PC-9 (cell line): ENCODE results near the gene DNAJC17. TPM values are rescaled to one million over a fixed set of nuclear protein-coding genes. Genes with fewer than 3 reads are reported as not detected.

Experiments used
- BruUV-seq: library from RNA; stranded (reverse); fragments of 400-500 nt; replicated peaks from 2 replicates; lab custom pipeline; 2021; lab: Mats Ljungman, UMichigan
- CTCF ChIA-PET: fragments of 300-600 bp; sonication (Branson Sonifier 250); formaldehyde crosslinking; loops from one replicate; lab custom pipeline; 2022; ENCODE audit warnings: antibody characterized with exemption; lab: Charles Lee
- POLR2A ChIA-PET: fragments of 300-600 bp; sonication (Branson Sonifier 250); formaldehyde crosslinking; loops from one replicate; lab custom pipeline; 2022; ENCODE audit warnings: antibody characterized with exemption; ENCODE audit not compliant: unreplicated experiment; lab: Charles Lee
- DNase-seq, 2 experiments: peaks; one replicate each; pipeline versions ENCODE4 v3.0.0 to v3.0.0-alpha.2; 2015 to 2022; ENCODE audit warnings: mixed read lengths in 1 of 2
- H2AFZ ChIP-seq: fragments of 200-600 bp; sonication (generic); 2 replicates; pipeline ENCODE4 v1.8.1; 2017; ENCODE audit warnings: antibody characterized with exemption
- H3F3A ChIP-seq: fragments of 200-600 bp; sonication (generic); 2 replicates; pipeline ENCODE4 v1.8.1; 2017; ENCODE audit warnings: antibody characterized with exemption, mild to moderate bottlenecking, low read depth; ENCODE audit not compliant: insufficient read depth
- H3K27ac ChIP-seq: fragments of 200-600 bp; sonication (generic); 2 replicates; pipeline ENCODE4 v1.6.1; 2016; ENCODE audit warnings: mixed run types
- H3K27me3 ChIP-seq: fragments of 200-600 bp; sonication (generic); 2 replicates; pipeline ENCODE4 v1.6.1; 2016; ENCODE audit warnings: low read depth, mixed run types; ENCODE audit not compliant: insufficient read depth
- H3K36me3 ChIP-seq: fragments of 200-600 bp; sonication (generic); 2 replicates; pipeline ENCODE4 v1.6.1; 2016; ENCODE audit warnings: low read depth, mixed run types
- H3K4me1 ChIP-seq: fragments of 200-600 bp; sonication (generic); replicated peaks from 2 replicates; pipeline ENCODE4 v1.6.1; 2016; ENCODE audit warnings: mixed run types; ENCODE audit not compliant: insufficient read depth
- H3K4me2 ChIP-seq: fragments of 200-600 bp; sonication (generic); 2 replicates; pipeline ENCODE4 v1.6.1; 2017; ENCODE audit warnings: mixed run types
- H3K4me3 ChIP-seq: fragments of 200-600 bp; sonication (generic); 2 replicates; pipeline ENCODE4 v1.6.1; 2016; ENCODE audit warnings: mixed run types
- H3K79me2 ChIP-seq: fragments of 200-600 bp; sonication (generic); 2 replicates; pipeline ENCODE4 v1.6.1; 2017; ENCODE audit warnings: low read depth, mixed run types
- H3K9me2 ChIP-seq: fragments of 200-600 bp; sonication (generic); 2 replicates; pipeline ENCODE4 v1.8.1; 2017; ENCODE audit warnings: mild to moderate bottlenecking; ENCODE audit not compliant: insufficient read depth
- H3K9me3 ChIP-seq: fragments of 200-600 bp; sonication (generic); 2 replicates; pipeline ENCODE4 v1.8.1; 2016; ENCODE audit warnings: low read depth; ENCODE audit not compliant: insufficient read depth
- H4K20me1 ChIP-seq: fragments of 200-600 bp; sonication (generic); 2 replicates; pipeline ENCODE4 v1.8.1; 2017; ENCODE audit not compliant: insufficient read depth
- EZH2 ChIP-seq: fragments of 200-600 bp; sonication (generic); IDR thresholded peaks from 2 replicates; pipeline ENCODE4 v1.8.0; 2017; ENCODE audit warnings: antibody characterized with exemption, low read depth
- intact Hi-C: fragments of 100-400 bp; cut with micrococcal nuclease; formaldehyde crosslinking; loops from one replicate; pipeline ENCODE4 v1.10.0; 2022; ENCODE audit not compliant: unreplicated experiment
- total RNA-seq: library from RNA; stranded (reverse); gene quantifications from 2 replicates; pipeline ENCODE4 v1.2.3, GENCODE V29; 2021
- TF ChIP-seq, protein P1 (sequence below): fragments of 200-600 bp; sonication (generic); conservative IDR thresholded peaks from 2 replicates; pipeline ENCODE4 v1.6.1; 2017; ENCODE audit warnings: mixed run types, antibody characterized with exemption, mild to moderate bottlenecking, moderate library complexity

The DNAJC17 gene
- total RNA-seq, 1 experiment from 2014 or later: 27.4 TPM

DNA sequence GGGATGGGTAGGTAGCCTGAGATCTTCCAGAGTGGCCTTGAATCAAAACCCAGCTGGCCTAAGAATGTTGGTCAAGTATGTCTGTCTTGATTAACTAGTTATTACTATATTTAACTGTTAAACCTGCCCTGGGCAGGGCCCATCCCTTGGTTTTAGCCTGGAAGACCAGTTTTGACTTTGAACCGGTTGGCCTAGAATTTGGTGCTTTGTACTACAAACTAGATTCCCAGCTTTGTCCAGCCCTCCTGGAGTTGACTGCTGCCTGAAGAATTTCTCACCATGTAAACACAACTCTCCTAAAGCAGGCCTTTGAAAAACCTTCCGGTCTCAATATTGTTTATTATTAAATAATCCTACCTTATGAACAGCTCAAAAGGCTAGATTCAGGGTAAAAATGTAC is 21.5 kb downstream of the DNAJC17 start:
- intact Hi-C loops: no loop called here
- Histone ChIP-seq H2AFZ (no peak overlapping the region), H3K9me2 (no peaks in the 10 kb centered on the region), H3K4me1 (peaks cover 63% of the 10 kb centered on the region), H4K20me1 (no peaks in the 10 kb centered on the region), H3K27me3 (no peaks in the 10 kb centered on the region), H3F3A (peaks cover 61% of the 10 kb centered on the region), H3K9me3 (no peaks in the 10 kb centered on the region), H3K4me3 (peak overlapping the region; percentile 45; the same call in 1 of the 2 replicates), H3K36me3 (no peaks in the 10 kb centered on the region), H3K27ac (peak overlapping the region; percentile 98), H3K79me2 (peaks cover 45% of the 10 kb centered on the region), H3K4me2 (peak overlapping the region; percentile 74)
- no TSS peak for BruUV-seq
- POLR2A ChIA-PET: interaction anchor here (0.6 to 0.7 kb wide), 2 partner anchors 21 to 223 kb away, joined by 4 to 7 read pairs; no protein-coding TSS in a partner anchor
- CTCF ChIA-PET: interaction anchor here (1.2 to 1.8 kb wide), 4 partner anchors 39 to 106 kb away, joined by 3 to 7 read pairs (median 4); no protein-coding TSS in a partner anchor
- TF ChIP-seq, protein P1, sequence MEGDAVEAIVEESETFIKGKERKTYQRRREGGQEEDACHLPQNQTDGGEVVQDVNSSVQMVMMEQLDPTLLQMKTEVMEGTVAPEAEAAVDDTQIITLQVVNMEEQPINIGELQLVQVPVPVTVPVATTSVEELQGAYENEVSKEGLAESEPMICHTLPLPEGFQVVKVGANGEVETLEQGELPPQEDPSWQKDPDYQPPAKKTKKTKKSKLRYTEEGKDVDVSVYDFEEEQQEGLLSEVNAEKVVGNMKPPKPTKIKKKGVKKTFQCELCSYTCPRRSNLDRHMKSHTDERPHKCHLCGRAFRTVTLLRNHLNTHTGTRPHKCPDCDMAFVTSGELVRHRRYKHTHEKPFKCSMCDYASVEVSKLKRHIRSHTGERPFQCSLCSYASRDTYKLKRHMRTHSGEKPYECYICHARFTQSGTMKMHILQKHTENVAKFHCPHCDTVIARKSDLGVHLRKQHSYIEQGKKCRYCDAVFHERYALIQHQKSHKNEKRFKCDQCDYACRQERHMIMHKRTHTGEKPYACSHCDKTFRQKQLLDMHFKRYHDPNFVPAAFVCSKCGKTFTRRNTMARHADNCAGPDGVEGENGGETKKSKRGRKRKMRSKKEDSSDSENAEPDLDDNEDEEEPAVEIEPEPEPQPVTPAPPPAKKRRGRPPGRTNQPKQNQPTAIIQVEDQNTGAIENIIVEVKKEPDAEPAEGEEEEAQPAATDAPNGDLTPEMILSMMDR: no peak
- TF ChIP-seq EZH2: no peak
- peak; percentile 74 to 91 for DNase-seq

DNA sequence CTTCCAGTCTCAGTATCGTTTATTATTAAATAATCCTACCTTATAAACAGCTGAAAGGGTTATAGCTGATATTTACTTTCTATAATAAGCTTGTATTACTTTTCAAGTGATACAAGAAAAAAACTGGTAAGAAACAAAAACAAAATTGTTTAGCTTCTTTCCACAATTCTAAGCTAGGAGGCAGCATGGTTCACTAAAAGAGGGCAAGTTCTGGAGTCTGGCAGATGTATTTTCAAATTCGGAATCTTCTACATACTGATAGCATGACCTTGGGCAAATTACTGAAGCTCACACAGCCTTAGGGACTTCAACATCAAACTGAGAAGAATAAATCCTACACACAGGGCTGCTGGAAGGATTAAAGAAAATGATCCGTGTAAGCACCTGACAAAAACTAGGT is 22.1 kb downstream of the DNAJC17 start:
- POLR2A ChIA-PET: interaction anchor here (0.7 to 0.8 kb wide), 3 partner anchors 21 to 110 kb away, joined by 3 to 4 read pairs (median 3); no protein-coding TSS in a partner anchor
- TF ChIP-seq, protein P1: peak; percentile 49
- TF ChIP-seq EZH2: no peak
- no TSS peak for BruUV-seq
- DNase-seq: peak in 1 of 2 experiments; percentile 41
- Histone ChIP-seq H3K4me2 (peak overlapping the region; percentile 74), H3K36me3 (no peaks in the 10 kb centered on the region), H3K4me1 (peaks cover 56% of the 10 kb centered on the region), H3K79me2 (peaks cover 44% of the 10 kb centered on the region), H2AFZ (no peak overlapping the region), H3K4me3 (peak overlapping the region; percentile 45; the same call in 1 of the 2 replicates), H3K9me2 (no peaks in the 10 kb centered on the region), H3K27ac (peak overlapping the region; percentile 98), H4K20me1 (no peaks in the 10 kb centered on the region), H3F3A (peaks cover 54% of the 10 kb centered on the region), H3K27me3 (no peaks in the 10 kb centered on the region), H3K9me3 (no peaks in the 10 kb centered on the region)
- intact Hi-C loops: no loop called here
- CTCF ChIA-PET: interaction anchor here (0.5 to 1.8 kb wide), 8 partner anchors 19 to 453 kb away, joined by 3 to 7 read pairs (median 4); partner anchors contain the start of gene VPS18

DNA sequence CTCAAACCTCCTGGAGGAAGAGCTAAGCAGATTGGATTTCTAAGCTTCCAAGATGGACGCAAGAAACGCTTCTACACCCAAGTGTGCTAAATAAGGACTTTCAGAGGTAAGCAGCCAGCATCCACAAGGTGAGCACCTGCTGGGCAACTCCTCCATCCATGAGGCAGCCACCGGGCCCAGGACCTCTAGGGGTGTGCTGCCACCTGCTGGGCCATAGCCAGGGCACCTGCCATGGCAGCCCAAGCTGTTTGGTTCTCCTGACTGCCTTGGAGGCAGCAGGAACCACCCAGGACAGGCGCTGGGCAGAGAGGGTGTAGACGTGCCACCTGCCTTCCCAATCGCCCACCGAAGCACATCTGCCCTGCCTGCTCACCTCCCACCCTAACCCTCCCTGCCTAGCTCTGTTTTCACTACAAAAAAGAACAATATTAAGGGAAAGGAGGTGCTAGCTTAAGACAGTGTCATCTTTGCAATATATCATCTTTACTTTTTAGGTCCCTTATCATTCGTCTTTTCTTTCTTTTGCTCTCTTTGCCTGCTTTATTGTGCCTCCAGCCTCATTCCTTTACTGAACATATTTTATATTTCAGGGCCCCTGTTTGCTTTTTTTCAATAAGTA is 24.6 kb downstream of the DNAJC17 start:
- no peaks in the 10 kb centered on the region for H3K9me3 ChIP-seq
- DNase-seq: peak; percentile 73 to 85
- TF ChIP-seq, protein P1: peak; percentile 79
- TF ChIP-seq EZH2: no peak
- H3K9me2 ChIP-seq: no peaks in the 10 kb centered on the region
- no peak overlapping the region for H2AFZ ChIP-seq
- intact Hi-C loops: loop anchor here (1.0 to 2.0 kb wide), 2 partner anchors 36 to 104 kb away; no protein-coding TSS in a partner anchor
- no peak overlapping the region for H3K4me3 ChIP-seq
- no TSS peak for BruUV-seq
- CTCF ChIA-PET: interaction anchor here (1.2 to 1.7 kb wide), 3 partner anchors 36 to 109 kb away, joined by 7 to 9 read pairs (median 7); no protein-coding TSS in a partner anchor
- no peaks in the 10 kb centered on the region for H4K20me1 ChIP-seq
- H3F3A ChIP-seq: peaks cover 35% of the 10 kb centered on the region
- H3K36me3 ChIP-seq: no peaks in the 10 kb centered on the region
- peaks cover 35% of the 10 kb centered on the region for H3K4me1 ChIP-seq
- H3K27me3 ChIP-seq: no peaks in the 10 kb centered on the region
- peaks cover 33% of the 10 kb centered on the region for H3K79me2 ChIP-seq
- no peak overlapping the region for H3K27ac ChIP-seq
- POLR2A ChIA-PET: no interaction called here
- H3K4me2 ChIP-seq: no peak overlapping the region
